NCI-H2196 (cell line): ENCODE results near the gene ZDHHC3.
A peak's percentile ranks its signal among the peaks of the same experiment; 100 is the strongest.
"Not testable (repeated sequence)": the region's sequence is repeated elsewhere in the genome, so short reads cannot be mapped to it uniquely, and the experiment has no call there.

ENCODE experiments used
- DNase-seq: peaks from one replicate; lab custom pipeline; 2025; ENCODE audit not compliant: unreplicated experiment; lab: John Stamatoyannopoulos, UW

The ZDHHC3 gene

DNA sequence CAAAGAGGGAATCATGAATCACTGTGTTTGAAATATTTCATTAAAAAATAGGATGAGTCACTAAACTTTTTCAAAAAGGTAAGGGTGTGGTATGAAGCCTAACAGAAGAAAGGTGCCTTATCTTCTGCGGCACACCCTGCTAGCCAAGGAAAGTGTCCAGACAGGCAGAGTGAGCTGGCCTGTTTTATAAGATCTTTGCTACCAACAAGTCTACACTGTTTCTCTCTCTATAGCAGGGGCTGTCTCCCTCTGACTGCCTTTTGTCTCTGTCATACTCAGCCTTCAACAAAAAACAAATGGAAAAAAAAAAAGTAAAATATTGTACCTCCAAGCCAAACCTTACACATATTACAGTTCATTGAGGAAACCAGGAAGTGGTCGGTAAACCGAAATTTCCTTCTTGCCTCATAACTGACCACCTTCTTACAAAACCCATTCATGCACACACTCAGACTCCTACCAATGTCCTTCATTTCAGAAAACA is 9.1 kb downstream of the ZDHHC3 start:
- no peak for DNase-seq

DNA sequence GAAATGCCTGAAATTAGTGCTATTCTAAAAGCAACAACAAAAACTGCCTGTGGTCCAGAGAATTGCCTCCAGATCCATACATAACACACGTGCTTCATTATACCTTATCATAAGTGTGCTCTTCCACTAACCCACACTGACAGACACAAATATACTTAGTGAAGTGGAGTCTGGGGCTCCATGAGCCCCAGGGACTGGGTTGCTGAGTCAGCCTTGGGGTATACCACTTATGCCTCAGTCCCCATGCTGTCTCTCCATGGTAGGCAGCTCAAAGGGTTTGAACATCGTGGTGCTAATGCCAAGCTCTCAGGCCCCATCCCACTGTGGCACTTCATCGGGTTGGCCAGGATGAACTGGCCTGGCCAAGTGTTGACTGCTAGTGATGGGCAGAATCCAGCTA is 10.8 kb downstream of the ZDHHC3 start:
- no peak for DNase-seq

DNA sequence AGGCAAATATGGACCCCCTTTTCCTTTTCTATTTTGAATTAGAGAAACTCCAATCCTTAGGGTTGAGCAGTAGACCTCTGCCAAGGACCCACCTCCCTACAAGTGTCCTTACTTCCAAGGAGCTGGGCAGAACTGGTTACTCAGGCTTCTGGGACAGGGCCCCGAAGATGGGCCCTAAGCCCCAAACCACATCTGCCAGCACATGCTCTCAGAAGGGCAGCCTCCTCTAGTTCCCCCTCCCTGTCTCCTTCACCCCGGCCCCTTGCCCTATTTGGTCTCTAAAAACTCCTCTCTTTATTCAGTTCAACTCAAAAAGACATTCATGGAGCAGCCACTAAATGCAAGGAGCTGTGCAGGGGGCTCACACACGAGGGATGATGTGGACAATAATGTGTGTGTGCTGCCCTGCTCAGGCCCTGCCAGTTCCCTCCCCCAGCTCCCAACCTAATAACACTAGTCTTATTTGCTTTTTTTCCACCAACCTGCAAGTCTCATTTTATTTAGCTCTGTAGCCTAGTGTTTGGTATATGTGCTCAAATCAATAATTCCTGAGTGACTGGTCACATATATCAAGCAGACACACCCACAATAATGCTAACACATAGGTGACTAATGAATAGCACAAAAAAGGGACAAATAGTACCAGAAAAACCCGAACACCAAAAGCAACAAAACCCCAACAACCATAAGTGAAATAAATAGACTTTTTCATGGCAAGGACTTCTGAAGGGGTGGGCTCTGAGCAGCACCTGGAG is 12.2 kb downstream of the ZDHHC3 start:
- no peak for DNase-seq

DNA sequence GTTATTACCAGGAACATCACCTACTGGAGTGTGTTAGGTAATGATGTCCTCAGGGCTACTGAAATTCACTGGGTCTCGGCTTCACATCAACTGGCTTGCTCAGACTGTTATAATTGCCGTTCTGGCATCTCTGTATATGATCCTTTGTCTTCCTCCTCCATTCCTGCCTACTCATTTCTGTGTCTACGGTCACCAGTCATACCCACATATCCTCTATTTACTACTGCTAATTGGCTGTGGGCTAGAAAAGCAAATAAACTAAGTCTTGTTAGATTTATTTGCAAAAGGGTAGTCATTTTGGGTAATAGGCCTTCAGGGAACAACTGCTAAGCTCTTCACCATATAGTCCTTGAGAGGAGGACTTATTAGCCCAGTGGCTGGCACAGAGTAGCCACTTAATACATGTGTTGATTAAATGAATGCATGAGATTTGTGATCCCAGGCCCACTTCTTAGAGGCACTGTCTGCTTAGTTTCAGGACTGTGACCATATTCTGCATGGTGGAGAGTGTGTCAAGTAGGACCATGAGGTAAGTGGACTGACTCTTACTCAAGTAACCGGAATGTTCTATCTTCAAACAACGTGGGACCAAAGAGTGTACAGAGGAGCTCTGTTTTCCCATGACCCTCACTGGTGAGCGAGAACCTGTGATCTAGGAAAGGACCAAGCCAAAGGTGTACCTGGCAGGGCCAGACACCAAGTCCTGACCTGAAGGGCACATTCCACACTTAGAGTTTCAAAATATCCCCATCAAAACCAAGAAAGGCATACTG is 13.2 kb downstream of the ZDHHC3 start:
- DNase-seq, result no peak

DNA sequence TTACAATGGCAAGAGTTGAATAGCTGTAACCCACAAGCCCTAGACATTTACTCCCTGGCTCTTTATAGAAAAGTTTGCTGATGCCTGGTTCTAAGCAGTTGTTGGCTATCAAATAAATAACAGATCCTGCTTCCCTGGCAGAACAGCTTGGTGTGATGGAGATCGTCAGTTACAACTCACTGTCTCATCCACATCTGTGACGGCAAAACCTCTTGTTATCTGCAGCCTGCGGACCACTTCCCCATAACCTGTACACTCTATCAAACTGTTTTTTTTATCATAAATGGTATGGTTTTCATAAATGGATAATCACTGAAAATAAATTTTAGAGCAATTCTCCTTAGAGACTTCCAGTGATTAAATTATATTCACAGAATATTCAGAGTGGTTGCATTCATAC is 14.1 kb downstream of the ZDHHC3 start:
- no peak for DNase-seq

DNA sequence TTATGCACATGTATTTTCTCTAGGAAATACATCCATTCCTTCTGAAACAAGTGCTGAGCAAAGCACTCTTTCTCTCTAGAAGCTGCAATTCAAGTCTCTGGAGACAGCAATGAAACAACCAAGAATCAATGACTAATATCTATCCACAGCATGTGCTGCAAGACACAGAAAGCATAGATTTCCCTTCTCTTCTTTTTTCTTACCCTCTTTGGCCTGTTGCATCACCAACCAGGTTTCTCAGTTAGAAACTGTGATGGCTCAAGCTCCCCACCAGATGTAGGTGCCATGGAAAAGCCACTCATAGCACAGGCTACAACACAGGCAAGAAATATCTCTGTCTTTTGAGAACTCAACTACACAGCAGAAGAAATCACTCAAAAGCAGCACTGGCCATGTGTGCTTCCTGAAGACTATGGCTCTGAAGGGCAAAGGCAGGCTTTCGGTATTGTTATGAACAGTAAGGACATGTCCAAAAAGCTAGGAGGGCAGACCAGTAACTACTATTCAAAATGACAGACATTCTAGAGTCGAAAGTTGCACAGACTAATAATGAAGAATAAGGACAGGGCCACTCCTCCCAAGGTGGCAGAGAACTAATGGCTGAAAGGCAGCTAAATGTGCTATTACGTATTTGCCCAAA is 15.5 kb downstream of the ZDHHC3 start:
- DNase-seq, result no peak

DNA sequence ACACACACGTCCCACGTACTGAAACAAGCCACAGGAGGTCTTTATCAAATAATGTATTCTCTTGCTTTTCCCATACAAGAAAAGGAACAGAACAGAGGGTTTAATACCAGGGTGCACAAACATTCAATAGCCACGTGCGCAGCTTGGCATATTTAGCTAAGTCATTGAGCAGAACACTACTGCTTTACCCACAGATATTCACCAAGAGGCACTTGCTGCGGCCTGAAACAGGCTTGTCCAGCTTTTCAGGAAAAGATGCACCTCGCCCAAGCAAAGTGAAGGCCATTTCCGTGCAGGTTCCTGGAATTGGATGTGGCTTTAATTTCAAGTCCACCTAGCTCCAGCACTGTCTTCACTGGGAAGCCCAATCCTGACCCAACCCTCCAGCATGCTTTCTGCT is 17.6 kb downstream of the ZDHHC3 start:
- no peak for DNase-seq

DNA sequence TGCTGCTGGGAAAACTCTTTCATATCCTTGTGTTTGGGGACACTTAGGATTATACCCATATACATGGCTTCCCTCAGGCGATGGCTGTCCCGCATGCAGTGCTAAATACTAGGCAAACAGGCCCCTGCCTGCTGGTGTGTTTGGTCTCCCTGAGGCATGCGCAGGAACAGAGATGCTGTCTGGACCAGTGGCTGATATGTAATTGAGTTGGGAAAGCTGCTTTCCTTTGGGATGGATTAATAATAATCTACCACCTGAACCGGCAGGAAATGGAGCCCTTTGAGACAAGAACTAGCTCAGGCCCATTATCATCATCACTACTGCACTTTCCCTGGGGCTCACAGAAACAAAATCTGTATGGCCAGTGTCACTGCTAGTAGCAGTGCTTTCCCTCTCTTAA is 18.0 kb downstream of the ZDHHC3 start:
- no peak for DNase-seq

DNA sequence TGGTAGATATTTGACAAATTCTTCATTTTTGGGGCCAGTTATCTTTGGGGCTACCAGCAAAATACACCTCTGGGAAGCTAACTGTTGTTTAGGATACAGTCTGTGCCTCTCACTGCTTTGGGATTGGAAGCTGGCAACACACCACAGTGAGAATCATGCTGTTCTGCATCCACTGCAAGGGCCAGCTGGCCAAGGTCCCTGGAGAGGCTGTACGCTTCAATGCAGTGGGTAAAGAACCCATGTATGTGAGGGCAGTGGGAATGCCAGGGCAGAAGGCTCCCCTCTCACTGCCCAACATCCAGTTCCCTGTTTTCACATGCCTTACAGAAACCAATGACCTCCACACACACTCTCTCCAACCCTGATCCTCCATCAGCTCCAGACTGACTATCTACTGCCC is 20.1 kb downstream of the ZDHHC3 start:
- no peak for DNase-seq

DNA sequence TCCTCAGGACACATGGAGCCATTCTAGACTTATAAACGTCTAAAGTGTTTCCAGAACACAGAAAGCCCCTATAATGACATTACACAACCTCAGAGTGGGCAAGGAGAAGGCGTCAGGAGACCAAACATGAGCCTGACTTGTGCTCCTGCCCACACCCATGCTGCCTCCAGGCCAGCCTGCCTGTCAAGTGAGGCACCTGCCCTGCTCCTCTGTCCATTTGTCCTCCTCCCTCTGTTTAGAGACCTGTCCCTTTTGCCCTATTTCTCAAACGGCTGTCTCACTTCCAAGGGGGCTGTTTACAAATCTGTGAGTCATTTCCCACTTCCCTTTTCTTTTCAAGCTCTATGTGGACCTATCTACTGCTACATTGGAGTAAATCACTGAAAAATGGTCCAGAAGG is 21.0 kb downstream of the ZDHHC3 start:
- no peak for DNase-seq

DNA sequence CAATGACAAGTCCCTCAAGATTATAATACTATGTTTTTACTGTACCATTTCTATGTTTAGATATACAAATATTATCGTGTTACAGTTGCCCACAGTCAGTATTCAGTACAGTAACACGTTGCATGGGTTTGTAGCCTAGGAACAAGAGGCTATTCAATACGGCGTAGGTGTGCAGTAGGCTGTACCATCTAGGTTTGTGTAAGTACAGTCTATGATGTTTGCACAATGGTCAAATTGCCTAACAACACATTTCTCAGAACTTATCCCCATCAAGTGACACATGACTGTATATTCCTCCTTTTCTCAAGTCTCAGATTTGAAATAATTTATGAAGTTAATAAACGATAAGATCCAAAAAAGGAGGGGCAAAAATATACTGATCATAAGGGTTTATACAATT is 21.7 kb downstream of the ZDHHC3 start:
- no peak for DNase-seq

DNA sequence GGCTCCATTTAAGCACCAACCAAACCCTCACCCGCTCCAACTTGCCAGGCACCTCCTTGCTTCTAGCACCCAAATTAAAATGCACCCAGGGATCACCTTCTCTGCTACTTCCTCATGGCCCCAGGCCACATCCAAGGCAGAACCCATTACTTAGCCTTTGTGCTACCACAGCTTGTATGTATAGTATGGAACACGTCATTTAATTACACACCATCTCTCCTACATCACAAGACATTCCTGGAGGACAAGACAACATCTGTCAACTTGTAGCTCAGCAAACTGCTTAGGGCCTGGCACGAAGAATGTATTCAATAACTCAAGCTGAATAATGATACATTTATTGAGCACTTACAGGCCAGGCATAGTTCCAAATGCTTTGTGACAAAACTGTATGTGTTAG is 23.3 kb downstream of the ZDHHC3 start:
- no peak for DNase-seq

DNA sequence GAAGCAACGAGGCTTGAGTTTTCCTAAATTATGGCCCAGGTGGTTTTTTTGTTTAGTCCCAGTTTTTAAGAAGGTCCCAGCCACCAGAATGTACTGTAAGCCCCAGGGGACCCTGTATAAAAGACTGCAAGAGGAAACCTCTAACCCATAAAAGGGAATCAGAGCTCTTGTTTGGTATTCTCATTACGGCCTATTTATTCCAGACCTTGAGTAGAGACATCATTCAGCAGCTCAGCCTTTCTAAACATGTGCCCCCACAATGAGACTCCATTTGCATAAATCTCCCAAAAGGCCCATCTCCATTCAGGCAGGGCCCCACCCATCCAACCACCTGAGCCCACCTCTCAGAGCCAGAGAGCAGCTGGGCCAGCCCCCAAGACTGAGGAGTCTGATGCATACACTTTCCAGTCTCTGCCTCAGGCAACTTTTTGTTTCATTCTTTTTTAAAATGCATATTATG is 25.7 kb downstream of the ZDHHC3 start:
- no peak for DNase-seq

DNA sequence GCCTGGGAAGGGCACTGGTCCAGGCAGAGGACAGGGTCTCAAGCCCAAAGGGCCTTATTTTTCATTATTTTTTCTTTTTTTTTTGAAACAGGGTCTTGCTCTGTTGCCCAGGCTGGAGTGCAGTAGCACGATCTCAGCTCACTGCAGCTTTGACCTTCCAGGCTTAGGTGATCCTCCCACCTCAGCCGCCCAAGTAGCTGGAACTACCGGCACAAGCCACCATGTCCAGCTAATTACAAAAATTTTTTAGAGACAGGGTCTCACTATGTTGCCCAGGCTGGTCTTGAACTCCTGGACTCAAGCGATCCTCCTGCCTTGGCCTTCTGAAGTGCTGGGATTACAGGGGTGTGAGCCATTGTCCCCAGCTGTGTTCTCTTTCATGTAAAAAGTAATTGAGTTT is 26.2 kb downstream of the ZDHHC3 start:
- DNase-seq, result not testable (repeated sequence)

DNA sequence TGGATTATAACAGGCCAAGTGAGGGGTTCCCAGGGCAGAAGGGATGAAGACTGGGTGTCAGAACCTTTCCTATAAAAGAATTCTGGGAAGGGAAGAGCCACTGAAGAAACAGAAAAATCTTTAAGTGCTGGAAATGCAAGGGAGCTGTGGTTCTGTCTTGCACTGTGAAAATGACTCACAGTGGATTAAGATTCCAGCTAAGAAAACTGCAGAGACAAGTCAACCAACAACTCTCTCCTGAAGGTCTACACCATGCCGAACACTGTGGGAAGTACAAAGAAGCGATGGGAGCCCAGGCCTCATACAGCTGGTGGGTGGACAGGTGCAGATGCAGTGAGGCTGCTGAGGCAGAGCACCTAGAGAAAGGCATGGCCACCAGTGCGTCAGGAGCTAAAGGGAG is 27.7 kb downstream of the ZDHHC3 start:
- DNase-seq, result no peak

DNA sequence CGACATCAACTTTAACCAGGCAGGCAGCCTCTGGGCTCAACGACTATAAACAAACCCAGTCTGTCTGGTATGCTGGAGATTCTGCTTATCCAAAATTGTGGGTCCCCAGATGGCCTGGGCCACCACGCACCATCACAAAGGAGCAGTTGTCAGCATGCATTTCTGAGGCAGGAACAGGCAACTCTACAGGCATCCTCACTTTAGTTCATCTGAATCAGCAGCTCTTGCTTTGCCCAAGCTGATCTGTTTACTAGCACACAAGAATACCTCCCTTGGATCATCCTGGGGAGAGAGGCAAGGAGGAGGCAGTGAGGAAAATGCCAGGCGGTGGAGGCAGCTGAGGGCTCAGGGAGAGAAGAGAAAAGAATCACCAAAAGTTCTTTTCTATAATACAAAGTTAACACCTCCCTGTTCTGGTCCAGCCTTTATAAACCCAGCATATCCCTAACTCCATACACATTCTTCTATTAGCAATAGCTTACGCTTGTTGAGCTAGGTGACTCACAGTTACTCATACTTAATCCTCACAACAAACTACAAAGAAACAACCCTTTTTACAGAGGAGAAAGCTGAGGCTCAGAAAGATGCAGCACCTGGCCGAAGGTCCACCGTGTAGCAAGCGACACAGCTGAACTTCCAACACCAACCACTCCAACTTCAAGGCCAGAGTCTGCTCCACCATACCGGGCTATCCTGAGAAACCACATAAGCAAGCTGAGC is 33.6 kb downstream of the ZDHHC3 start:
- no peak for DNase-seq

DNA sequence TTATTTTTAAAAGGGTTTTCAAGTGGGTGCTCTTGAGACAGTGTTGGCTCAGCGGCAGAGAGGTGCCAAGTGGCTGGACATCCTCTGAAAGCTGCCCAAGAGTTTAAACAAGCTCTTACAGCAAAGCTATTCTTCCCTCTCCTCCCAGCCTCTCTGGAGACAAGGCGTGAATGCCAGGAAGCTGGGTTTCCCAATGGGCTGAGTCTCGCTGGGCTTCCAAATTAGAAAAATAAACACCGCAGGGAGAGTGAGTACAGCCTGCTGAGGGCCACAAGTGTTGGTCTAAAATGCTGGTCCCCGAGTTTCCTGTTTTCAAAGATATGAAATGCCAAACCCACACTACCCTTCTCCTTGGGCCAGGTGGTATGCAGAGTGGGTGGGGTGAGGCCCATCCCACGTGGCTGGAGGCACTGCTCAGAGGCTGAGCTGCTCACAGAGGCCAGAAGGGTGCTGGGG is 36.4 kb downstream of the ZDHHC3 start:
- peak; percentile 14 for DNase-seq

DNA sequence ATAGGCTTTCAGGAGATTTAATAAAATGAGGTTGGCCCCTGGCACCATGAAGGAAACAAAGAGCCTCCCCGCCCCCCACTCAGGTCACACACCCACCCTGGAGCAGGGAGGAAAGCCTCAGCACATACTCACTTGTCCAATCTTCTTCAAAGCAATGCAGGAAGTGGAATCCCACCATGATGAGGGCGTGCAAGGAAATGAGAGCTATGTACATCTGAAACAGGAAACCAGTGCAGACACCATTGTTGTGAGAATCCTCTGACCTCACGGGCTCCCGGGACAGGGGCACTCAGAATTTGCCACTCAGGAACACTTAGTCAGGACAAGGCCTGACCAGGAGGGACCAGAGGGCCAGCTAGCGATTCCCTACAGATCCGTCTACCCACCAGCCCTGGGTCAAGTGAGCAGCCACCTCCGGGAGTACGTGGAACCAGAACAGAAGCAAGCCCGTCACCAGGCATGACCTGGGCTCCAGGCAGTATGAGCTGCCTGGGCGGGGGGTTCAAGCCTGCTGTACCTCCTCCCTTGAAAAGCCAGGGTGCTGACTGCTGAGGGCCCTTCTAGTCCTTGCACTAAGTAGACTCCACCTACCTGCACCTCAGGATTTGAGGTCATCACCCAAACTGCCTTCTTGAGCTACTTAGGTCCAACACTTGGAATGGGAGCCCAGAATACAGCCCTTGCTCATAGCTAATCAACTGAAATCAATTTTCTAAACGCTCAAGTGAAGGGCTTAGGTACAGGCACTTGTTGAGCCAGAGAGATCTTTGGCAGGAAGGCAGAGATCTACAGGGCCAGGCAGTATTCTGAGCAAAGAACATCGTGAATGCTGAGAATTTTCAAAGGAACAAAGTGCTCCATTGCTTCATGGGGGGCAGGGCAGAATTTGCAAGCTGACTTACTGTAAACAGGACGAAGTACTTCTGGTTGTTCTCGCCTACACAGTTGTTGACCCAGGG is 42.7 kb downstream of the ZDHHC3 start:
- DNase-seq, result no peak

DNA sequence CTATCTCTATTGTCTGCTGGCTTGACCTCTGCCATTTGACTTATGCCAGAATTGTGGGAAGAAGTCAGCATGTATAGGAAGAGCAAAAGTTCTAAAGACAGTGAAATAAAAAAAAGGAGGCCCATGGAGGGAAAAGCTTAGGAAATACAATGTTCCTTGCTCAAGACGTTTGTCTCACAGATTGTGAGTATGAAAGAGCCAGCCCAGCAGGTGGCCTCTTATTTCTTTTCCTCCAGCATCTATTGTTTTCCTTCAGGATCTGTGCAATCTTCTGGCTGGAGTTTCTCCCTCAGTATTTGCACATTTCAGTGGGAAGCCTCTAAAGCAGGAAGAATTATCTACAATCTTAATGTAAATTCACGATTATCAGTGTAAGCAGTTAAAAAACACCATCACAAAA is 43.7 kb downstream of the ZDHHC3 start:
- DNase-seq, result no peak

DNA sequence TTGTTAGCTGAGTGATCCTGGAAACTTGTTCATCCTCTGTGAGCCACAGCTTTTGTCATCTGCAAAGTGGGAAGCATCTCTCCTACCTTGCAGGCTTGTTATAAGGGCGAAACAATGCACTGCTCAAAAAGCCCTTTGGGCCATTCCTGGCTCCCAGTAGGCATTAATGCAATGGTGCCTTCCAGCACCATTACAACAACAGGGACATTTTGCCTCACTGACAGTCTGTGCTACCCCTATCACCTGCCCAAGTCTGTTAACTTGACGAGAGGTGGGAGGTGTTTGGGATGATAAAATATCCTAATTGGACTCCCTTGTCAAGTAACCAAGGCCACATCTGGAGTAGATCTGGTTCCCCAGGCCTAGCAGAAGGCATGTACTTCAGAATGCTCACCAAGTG is 44.2 kb downstream of the ZDHHC3 start:
- no peak for DNase-seq
